Thymus (tissue), 11 donors: Measurements from ENCODE around the gene PER2. TPM values are rescaled to one million over a fixed set of nuclear protein-coding genes. Genes with fewer than 3 reads are reported as not detected.

Experiments
- DNase-seq, 9 donors: peaks; one replicate each; pipeline ENCODE4 v3.0.0-alpha.2; 2013; ENCODE audit warnings: low spot score in 9 of 9, low read depth in 6 of 9, missing footprints in 1 of 9
- H3K27ac ChIP-seq, 2 donors: one replicate each; pipeline ENCODE4 v1.5.1; 2013; ENCODE audit warnings: control low read depth in 1 of 2, low read depth in 1 of 2, low read length in 1 of 2, mild to moderate bottlenecking in 1 of 2, moderate library complexity in 1 of 2
- H3K27me3 ChIP-seq, 2 donors: one replicate each; pipeline ENCODE4 v1.5.1; 2013; ENCODE audit warnings: low read length in 1 of 2; ENCODE audit not compliant: control insufficient read depth in 2 of 2, insufficient read depth in 1 of 2
- H3K36me3 ChIP-seq, 2 donors: one replicate each; pipeline ENCODE4 v1.5.1; 2013; ENCODE audit warnings: low read length in 1 of 2, mild to moderate bottlenecking in 1 of 2, moderate library complexity in 1 of 2; ENCODE audit not compliant: control insufficient read depth in 2 of 2, insufficient read depth in 2 of 2
- H3K4me1 ChIP-seq, 2 donors: one replicate each; pipeline ENCODE4 v1.5.1; 2013; ENCODE audit warnings: low read length in 2 of 2; ENCODE audit not compliant: control insufficient read depth in 2 of 2, insufficient read depth in 2 of 2
- H3K4me3 ChIP-seq, 2 donors: one replicate each; pipeline ENCODE4 v1.5.1; 2013; ENCODE audit warnings: low read length in 2 of 2, control low read depth in 1 of 2, mild to moderate bottlenecking in 1 of 2
- H3K9me3 ChIP-seq, 2 donors: one replicate each; pipeline ENCODE4 v1.5.1; 2013; ENCODE audit warnings: low read length in 1 of 2, mild to moderate bottlenecking in 1 of 2; ENCODE audit not compliant: control insufficient read depth in 2 of 2, insufficient read depth in 1 of 2
- WGBS: extraction: QIAGEN DNeasy Blood & Tissue Kit; methylation state at CpG from one replicate; pipeline ENCODE4 v1.1.7; 2013; 5-methylcytosine and 5-hydroxymethylcytosine counted together
- polyA plus RNA-seq: library from polyadenylated mRNA; stranded (reverse); fragments of 200-250 nt; gene quantifications from one replicate; pipeline ENCODE4 v1.2.3, GENCODE V29; 2013
- total RNA-seq: library from RNA; stranded (reverse); fragments of 120-200 nt; gene quantifications from one replicate; pipeline ENCODE4 v1.2.4, GENCODE V29; 2013
- donor health status: healthy.

Gene PER2
- total and polyA plus RNA-seq, 2 donors, result 3.0 to 5.6 TPM

DNA sequence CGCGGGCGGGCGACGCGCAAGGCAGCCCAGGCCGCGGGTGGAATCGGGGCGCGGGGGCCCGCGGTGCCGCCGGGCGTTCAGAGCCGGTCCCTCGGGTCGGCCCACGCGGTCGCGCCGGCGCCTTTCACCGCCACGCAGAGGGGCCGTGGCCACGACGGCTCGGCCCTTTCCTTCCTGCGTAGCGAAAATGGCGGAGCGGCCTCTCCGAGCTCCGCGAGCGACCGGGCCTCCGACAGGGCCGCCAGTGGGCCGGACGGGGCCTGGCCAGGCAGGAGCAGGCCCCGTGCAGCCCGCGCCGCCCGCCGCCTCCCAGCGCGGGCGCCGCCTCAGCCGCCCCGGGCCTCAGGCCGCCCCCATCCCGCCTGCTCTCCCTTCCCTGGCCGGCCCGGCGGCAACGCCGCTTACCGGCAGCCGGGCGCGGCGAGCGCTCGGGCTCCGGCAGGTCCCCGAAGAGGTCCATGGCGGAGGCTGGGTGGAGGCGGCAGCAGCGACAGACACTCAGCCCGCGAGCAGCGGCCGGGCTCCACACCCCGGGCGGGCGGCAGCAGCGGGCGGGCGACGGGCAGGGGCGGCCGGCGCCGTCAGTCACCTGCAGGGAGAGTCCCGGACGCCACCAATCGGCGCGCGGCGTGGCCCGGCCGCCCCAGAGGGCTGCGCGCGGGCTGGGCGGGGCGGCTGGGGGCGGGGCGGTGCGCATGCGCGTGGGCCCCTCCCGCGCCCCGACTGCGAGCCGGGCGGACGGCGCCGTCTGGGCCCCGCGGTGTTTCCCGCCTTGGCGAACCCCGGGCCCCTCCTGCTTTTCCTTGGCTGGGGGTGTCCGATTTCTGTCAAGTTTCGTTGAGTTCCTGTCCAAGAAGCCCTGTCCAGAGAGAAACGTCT is 85.1 kb downstream of the PER2 start, which contains the start of gene ILKAP:
Gene ILKAP, minus strand, starts transcription at position 602 of the 879 bp plus-strand sequence. Its CDS starts 142 bp downstream, at position 460.
- DNase-seq, result peak; percentile 31 to 90 (median 76)
- under 1% methylated on average over 126 of the region's 126 CpGs for WGBS

DNA sequence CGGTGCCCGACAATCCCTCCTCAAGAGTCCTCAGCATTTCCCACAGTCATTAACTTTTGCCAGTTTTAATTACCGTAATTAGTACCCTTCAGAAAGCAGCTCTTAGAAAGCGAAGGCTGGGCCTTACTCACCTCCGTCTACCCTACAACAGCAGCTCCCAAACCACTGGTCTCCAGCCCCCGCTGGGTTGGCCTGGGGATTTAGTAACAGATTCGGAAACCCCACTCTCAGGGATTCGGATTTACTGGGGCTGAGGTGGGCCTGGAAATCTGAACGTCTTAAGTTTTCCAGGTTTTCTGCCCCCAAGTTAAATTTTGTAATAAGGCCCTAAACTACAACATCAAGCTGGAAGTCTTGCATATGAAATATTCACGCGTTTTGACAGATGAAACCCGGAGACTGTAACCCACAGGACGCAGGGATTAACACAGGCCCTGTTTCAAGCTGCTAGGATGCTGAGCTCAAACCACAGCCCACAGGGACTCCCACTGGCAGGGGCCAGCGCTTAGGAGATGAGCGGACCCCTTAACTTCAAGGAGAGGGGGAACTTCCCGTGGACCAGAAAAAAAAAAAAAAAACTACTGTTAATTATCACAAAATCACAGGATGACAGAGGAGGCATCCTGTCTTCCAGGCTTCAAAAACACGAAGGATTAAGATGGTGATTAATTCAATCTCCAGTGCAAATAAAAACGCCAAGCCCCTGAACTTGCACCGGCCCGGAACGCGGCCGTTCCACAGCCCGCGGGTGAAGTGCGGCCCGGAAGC is 85.9 kb downstream of the PER2 start:
- Histone ChIP-seq H3K9me3 (no peaks in the 10 kb centered on the region), H3K27ac (peak overlapping the region in 1 of 2 donors; percentile 92), H3K36me3 (no peaks in the 10 kb centered on the region), H3K27me3 (peaks cover 0 to 6% of the 10 kb centered on the region in 2 donors), H3K4me3 (peak overlapping the region; percentile 70 to 79), H3K4me1 (peaks cover 8 to 20% of the 10 kb centered on the region in 2 donors)
- WGBS, result 22% methylated on average over 27 of the region's 27 CpGs
- DNase-seq, result peak in 4 of 9 donors; percentile 9 to 35 (median 20)

More for the DNA sequence above, 85.1 kb downstream of the PER2 start, which contains the start of gene ILKAP:
- peak within 1 kb of the TSS; percentile 70 to 79 for H3K4me3 ChIP-seq
- peak within 1 kb of the TSS; percentile 32 to 92 for H3K27ac ChIP-seq
- no peaks in the 10 kb centered on the region for H3K9me3 ChIP-seq
- H3K4me1 ChIP-seq, result peaks cover 8 to 20% of the 10 kb centered on the region in 2 donors
- H3K27me3 ChIP-seq, result peaks cover 0 to 7% of the 10 kb centered on the region in 2 donors
- H3K36me3 ChIP-seq, result no peaks in the 10 kb centered on the region

Other genes starting within 250 kb of the PER2 start
- gene SCLY, start 227.6 kb downstream of the PER2 start, total RNA-seq, result 17.4 TPM
- 10.4 TPM for gene SCLY, start 227.6 kb downstream of the PER2 start, polyA plus RNA-seq
- 0.66 TPM for gene ESPNL, start 188.3 kb downstream of the PER2 start, total RNA-seq
- 1.5 TPM for gene ESPNL, start 188.3 kb downstream of the PER2 start, polyA plus RNA-seq
- gene KLHL30, start 149.9 kb downstream of the PER2 start, total RNA-seq, result 0.05 TPM
- 0.41 TPM for gene KLHL30, start 149.9 kb downstream of the PER2 start, polyA plus RNA-seq
- gene ERFE, start 129.6 kb downstream of the PER2 start, total RNA-seq, result 0.38 TPM
- 0.96 TPM for gene ERFE, start 129.6 kb downstream of the PER2 start, polyA plus RNA-seq
- gene ILKAP, start 84.9 kb downstream of the PER2 start, total RNA-seq, result 22.3 TPM
- 67.0 TPM for gene ILKAP, start 84.9 kb downstream of the PER2 start, polyA plus RNA-seq
- gene HES6, start 48.6 kb downstream of the PER2 start, total RNA-seq, result 16.1 TPM
- 18.7 TPM for gene HES6, start 48.6 kb downstream of the PER2 start, polyA plus RNA-seq
- gene TRAF3IP1, start 31.9 kb upstream of the PER2 start, total RNA-seq, result 2.7 TPM
- 5.1 TPM for gene TRAF3IP1, start 31.9 kb upstream of the PER2 start, polyA plus RNA-seq
- gene ASB1, start 138.3 kb upstream of the PER2 start, total RNA-seq, result 13.8 TPM
- gene ASB1, start 138.3 kb upstream of the PER2 start, polyA plus RNA-seq, result 32.5 TPM